GM21447 (cell line): ENCODE measurements around the gene PSAPL1.
"Not testable (repeated sequence)": the region's sequence is repeated elsewhere in the genome, so short reads cannot be mapped to it uniquely, and the experiment has no call there.

Experiments used
- ATAC-seq: cut with Tn5 transposase; IDR thresholded peaks from one replicate; pipeline ENCODE4 v1.9.1; 2021; ENCODE audit not compliant: unreplicated experiment

Gene PSAPL1

DNA sequence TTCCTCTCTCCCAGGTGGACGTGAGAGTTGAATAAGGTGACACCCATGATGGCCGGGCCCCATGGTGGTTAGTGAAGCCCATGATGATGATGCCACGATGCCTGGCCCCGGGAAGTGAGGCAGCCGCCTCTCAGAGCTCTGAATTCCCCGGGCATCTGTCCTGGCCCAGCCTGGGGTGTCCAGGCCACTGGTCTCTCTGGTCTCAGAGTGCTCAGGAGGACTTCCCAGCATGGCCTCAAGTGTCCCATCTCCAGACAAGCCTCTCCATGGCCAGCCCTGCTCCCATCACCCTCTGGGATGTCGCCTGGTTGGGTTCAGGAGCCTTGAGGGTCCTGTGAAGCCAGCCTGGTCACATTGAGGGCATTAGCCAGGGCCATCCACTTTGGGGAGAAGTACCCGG lies 24.7 kb upstream of the PSAPL1 start:
- ATAC-seq, result no peak

DNA sequence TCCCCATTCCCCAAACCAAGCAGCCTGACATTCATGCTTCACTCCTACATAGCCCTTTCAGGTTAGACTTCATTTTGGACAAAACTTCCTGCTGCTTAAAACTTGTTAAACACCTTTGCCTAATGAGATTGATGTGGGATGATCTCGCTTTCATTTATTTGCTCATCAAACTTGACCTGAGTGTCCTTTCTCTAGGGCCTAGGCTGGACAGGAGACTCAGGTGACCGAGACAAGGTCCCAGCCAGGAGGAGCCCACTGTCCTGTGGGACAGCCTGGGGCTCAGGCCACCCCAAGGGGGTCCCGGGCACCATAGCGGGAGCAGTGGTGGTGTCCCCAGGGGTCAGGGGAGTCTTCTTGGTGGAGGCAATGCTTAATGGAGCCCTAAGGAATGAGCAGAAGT lies 23.7 kb upstream of the PSAPL1 start:
- ATAC-seq, result no peak

DNA sequence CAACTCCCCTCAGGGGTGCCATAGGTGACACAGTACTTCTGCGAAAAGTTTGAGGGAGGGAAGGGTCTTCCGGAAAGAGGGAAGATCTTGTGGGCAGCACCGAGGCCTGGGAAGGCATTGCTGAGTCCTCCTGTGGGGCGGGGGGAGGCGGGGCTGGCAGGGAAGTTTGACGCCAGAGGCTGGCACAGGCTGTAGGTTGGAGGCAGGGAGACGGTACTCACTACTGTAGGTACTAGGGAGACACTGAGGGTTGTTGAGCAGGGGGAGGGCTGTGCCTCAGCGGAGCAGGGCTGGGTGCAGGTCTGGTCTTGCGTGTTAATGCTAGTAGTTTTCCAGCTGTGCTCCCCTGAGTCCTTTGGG lies 23.3 kb upstream of the PSAPL1 start:
- ATAC-seq, result no peak

DNA sequence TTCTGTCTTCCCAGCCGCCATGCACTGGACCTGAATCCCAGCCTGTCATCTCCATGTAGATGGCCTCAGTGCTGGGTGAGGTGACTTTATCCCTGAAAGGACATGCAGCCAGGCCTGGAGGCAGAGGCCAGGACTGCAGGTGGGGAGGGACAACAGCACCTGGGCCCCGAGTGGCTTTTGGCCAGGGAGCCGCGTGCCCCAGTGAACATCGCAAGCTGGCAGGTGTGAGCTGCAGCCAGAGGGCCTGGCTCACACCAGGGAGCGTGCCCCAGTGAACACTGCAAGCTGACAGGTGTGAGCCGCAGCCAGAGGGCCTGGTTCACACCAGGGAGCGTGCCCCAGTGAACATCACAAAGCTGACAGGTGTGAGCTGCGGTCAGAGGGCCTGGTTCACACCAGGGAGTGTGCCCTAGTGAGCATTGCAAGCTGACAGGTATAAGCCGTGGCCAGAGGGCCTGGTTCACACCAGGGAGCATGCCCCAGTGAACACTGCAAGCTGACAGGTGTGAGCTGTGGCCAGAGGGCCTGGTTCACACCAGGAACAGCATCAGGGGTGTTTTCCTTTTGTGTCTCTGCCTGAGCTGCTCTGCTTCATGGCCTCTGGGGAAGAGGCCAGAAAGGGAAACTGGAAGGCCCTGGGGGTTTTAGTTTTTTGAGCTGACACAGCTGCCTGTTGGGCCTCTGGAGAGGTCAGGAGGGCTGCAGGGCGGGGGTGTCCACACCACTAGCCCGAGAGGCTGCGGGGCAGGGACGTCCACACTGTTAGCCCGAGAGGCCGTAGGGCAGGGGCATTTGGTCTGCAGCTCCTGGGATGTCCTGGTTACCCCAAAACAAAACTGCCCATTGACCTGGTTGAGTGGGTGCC lies 22.7 kb upstream of the PSAPL1 start:
- no peak for ATAC-seq

DNA sequence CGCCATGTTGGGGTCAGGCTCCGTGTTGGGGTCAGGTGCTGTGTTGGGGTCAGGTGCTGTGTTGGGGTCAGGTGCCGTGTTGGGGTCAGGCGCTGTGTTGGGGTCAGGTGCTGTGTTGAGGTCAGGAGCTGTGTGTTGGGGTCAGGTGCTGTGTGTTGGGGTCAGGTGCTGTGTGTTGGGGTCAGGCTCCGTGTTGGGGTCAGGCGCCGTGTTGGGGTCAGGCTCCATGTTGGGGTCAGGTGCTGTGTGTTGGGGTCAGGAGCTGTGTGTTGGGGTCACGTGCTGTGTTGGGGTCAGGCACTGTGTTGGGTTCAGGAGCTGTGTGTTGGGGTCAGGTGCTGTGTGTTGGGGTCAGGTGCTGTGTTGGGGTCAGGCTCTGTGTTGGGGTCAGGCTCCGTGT lies 18.1 kb upstream of the PSAPL1 start:
- not testable (repeated sequence) for ATAC-seq

DNA sequence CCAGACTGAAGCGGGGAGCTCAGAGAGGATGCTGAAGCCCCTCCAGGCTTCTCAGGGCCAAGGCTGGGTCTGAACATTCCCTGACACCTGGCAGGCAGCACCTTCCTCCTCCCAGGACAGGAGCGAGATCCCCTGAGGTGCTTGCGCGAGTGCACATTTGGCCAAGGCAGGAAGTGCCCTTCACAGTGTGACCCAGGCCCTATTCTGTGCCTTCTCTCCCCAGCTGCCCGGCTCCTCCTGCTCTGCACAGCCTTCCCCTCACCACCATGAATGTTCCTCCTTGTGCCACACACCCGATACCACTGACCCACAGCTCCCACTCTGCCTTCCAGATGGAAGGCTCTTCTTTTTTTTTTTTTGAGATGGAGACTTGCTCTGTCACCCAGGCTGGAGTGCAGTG lies 17.1 kb upstream of the PSAPL1 start:
- ATAC-seq, result no peak

DNA sequence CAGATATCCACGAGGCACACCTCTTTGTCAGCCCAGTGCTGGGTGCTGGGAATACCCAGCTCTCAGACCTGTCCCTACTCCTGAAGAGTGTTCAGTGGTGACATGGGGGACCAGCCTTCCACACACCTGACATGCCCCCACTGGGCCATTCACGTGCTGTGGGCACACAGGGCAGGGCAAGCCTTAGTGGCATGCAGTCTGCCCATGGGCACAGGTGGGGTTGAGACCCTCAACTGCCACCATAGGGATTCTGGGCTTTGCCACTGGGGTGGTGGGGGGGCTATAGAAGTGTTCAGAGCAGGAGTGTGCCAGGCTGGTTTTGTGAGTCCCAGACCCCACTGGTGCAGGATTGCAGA lies 16.7 kb upstream of the PSAPL1 start:
- ATAC-seq, result no peak

DNA sequence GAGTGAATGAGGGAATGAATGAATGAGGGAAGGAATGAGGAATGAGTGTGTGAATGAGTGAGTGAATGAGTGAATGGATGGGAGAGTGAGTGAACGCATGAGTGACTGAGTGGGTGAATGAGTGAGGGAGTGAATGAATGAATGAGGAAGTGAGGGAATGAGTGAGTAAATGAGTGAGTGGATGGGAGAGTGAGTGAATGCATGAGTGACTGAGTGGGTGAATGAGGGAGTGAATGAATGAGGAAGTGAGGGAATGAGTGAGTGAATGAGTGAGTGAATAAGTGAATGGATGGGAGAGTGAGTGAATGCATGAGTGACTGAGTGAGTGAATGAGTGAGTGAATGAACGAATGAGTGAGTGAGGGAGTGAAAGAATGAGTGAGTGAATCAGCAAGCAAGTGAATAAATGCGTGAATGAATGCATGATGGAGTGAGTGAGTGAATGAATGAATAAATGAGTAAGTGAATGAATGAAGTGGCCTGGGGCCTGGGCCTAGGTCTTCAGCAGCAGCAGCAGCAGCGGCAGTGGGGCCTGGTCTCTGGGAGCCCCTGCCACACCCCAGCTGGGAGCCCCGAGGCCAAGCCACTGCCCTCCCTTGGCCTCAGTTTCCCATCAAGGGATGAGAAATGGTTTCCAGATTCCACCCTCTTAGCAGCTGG lies 16.2 kb upstream of the PSAPL1 start:
- no peak for ATAC-seq

DNA sequence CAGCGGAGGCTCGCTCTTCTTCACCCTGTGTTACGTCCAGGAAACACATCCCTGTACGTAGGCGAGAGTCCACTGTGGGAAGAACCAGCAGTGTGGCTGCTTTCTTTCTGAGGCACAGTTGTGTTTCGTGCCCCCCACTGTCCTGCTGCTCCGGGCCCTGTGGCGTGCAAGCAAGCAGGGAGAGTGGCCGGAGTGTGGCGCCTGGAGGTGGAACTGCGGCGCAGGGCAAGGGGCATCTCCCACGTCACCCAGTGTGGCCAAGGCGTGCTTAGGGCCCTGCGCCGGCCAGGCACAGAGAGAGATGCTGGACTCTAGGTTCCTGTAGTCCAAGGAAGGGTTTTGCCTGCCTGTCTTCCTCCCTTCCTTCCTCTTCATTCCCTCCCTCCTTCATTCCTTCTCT lies 13.3 kb upstream of the PSAPL1 start:
- no peak for ATAC-seq

DNA sequence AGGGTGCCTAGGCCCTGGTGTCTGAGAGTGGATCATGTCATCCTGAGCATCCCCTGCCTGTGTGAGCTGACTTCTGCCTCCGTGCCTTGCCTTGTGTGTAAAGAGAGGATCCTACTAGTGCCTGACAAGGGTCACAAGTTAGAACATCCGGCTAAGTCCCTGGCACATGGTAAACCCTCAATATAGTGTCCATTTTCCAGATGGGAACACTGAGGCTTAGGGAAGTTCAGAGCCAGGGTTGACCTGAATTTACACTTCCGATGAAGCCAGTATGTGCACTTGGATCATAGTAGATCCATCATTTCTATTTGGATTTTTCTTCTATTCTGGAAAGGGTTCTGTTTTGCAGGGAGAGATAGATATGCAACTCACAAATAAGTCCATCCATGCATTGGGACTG lies 12.5 kb upstream of the PSAPL1 start:
- ATAC-seq, result no peak

DNA sequence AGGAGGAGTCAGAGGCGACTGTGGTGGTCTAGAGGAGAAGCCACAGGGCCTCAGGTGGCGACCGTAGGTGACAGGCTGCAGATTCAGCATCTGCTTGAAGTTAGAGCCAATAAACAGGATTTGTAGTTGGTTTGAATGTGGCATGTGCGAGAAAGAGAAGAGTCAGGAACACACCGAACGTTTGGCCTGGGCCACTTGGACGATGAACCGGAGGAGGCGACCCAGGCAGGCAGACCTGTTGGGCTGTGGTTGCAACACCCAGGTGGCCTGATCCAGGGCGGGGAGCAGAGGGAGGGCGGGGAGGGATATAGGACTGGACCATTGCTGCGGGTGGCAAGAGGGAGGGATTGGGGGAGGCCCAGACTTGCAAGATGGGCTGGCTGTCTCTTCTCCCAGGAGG lies 10.0 kb upstream of the PSAPL1 start:
- no peak for ATAC-seq

DNA sequence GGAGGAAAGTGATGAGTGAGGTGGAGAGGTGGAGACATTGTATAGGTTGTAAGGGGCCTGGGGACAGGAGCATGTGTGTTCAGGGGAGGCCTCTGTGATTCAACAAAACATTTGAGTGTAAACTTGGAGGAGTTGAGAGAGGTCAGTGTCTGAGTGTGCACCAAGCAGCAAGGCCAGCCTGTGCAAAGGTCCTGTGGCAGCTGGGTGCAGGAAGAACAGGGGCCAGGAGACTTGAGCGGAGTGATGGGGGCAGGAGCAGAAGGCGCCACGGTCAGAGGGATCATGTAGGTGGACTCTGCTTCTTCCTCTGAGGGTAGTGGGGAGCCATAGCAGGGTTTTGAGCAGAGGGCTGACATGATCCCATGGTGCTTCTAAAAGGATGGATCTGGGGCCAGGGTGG lies 9.6 kb upstream of the PSAPL1 start:
- ATAC-seq, result no peak

DNA sequence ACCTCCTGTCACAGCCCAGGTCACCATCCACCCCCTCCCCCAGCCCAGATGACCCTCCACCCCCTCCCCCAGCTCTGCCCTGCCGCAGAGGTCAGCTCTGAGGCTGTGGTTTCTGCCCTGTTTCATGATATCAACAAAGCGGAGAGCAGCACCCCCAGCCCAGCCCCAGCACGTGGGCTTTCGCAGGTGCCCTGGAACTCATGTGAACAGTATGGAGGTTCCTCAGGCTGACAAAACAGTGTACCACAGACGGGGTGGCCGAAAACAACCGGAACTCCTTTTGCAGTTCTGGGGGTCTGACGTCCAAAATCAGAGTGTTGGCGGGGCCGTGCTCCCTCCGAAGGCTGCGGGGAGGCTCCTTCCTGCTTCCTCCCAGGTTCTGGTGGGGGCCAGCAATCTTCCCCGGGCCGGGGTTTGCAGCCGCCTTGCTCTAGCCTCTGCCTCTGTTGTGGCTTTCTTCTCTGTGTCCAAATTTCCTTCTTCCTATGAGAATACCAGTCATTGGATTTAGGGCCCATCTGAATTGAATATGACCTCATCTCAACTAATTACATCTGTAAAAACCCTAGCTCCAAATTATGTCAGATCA lies 7.9 kb upstream of the PSAPL1 start:
- ATAC-seq, result no peak

DNA sequence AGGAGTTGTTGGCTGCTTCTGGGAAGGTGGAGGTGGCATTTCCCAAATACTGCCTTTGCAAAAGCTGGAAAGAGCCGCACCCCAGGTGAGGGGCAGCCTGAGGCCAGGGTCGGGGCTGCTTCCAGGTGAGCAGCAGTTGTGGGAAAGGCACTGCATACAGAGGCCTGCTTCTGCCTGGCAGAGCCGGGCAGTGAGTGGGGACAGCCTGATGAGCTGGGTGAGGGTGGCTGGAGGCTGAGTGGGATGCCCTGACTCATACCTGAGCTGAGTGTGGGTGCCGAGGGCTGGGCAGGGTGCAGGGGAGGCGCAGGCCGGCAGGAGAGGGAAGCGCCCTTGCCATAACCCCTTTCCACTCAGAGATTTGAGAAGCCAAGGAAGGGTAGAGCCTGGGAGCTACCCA lies 6.5 kb upstream of the PSAPL1 start:
- ATAC-seq, result no peak

DNA sequence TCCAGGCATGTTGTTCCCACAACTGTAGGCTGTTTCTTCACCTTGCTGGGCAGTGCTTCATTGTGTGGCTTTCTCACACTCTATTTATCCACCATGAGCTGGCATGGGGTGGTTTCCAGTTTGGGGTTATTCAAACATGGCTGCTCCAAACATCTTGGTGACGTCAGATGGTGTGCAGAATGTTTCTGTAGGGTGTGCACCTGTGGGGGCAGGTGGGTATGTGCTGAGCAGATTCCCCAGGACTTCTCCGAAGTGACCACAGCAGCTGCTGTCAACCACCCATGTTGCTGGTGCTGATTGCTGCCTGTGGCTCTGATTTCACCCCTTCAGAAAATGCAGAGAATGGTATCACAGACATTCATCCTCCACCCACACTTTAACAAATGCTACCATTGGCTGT lies 5.0 kb upstream of the PSAPL1 start:
- ATAC-seq, result no peak

DNA sequence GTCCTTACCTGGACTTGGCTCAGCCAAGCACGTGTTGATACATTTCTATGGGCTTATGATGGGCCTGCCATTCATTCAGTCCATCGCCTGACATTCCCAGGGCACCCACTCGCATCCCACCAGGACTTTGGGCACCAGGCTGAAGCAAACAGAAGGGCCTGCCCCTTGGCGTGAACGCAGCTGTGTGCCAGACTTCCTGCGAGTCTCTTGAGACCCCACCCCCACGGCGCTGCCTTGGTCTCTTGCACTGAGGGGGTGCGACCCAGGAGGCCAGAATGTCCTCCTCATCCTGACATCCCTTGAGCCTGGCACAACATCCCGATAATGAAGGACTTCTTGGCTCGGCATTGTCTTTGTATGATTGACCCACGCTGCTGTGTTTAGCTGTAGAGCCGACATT lies 1.5 kb upstream of the PSAPL1 start:
- ATAC-seq, result no peak

DNA sequence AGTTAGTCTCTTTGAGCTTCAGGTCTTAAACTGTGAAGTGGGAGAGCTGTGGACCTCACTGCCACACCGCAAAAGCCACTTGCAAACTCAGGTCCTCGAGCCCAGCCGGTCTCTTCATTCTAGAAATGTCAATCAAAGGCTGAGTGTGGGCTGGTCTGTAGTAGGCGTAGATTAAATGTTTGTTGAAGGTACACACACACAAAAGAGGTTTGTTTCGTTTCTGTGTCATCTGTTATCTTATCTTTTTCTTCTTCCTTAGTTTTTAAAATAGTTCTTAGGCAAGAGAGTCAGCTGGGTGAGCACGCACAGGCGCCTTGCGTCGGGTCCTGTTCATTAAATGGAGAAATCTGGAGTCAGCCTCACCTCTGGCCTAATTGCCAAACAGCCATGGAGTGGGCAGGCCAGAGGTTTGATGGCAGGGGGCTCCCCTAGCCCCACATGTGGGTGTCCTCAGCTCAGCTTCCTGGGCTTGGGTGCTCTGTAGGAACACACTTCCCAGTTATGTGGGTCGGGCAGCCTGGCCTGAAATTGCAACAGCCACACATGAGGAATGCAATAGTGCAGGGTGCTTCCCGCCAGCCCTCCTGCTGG lies 836 bp upstream of the PSAPL1 start:
- ATAC-seq, result no peak

DNA sequence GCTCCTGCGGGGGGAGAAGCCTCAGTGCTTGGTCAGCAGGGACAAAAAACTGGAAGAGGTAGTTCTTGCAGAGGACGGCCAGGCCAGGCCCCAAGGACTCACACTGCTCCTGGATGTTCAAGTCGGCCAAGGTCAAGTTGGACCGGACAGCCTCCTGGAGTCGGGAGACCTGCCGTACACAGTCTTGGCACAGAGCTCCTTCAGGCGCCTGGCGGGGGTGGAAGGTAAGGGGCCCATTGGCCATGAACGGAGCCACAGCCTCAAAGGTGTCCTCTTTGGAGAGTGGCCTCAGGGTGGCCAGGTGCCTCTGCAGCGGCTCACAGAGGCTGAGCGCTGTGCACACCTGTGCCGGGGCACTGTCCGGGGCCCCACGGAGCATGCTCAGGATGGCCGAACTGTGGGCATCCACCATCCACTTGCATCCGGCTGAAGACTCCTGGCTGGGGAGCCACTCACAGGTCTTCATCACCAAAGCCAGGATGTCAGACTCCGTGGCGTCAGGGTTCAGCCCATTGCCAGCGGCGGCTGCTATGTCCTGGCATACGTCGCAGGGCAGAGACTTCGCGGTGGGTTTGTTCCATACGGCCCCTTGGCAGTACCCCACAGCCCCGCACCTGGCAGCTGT lies 477 bp downstream of the PSAPL1 start:
- ATAC-seq, result no peak

DNA sequence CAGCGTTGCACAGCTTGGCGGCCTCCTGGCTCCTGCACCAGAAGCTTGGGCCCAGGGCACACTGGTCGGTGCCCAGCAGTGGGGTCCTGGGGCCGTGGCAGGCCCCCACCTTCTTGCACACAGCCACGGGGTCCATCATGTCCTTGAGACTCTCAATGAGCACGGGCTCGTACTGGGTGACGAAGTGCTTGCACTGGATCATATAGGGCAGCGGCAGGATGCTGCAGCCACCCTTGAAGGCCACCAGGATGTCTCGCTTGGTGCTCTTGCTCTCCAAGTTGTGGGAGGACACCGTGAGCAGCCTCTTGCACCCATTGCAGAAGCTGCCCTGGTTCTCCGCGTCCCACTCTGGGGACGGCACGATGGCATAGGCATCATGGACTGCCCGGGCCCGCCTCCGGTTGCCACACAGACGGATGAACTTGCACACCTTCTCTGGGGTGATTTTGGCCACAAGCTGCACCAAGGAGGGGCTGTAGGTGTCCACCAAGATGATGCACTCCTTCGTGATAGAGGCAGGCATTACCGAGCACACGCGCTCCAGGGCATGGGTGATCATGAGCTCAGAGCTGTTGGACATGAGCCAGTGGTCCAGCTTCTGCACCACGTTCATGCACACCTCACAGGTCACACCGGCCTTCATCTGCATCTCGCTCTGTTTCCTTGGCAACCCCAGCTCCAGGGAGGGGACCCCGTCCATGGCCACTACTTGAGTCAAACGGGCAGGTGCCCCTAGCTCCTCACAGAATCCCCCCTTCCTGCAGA lies 1.2 kb downstream of the PSAPL1 start:
- no peak for ATAC-seq

DNA sequence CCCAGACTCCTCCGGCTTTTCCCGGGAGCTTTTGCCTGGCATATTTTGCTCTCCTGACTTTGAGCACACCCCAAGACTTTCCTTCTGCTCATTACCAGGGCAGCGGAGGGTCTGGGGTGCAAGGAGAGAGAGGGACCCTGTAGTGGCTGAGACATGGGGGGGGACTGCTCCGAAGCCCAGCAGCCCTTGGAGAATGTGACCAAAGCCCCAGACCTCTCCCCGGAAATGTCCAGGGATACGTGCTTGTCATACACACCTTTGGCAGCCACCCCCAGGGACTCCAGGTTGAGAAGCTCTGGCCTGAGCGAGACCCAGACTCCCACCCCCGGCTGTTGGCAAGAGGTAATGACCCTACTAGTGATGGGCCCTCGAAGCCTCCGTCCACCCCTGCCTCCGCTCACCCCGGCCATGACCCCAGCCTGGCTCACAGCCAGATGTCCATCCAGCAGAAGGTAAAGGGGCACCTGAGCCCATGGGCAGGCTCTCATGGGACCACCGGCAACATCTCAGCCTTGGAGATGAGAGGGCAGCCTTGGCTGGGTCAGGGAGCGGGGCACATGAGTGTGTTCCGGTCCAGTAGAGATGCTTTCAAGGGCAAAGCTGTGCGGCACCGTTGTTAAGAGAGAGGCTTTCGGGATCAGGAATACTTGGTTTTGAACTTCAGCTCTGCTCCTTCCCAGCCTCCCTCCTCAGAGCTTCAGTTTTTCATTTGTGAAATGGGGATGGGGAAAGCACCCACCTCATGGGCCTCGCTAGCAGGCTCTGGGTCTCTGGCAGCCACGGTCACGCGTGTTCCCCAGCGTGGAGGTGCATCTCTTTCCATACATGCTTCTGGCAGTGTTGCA lies 2.0 kb downstream of the PSAPL1 start:
- ATAC-seq, result no peak
